CD4-positive, alpha-beta T cell (primary cell): ENCODE data around the gene CDH16. TPM values are rescaled to one million over a fixed set of nuclear protein-coding genes. Genes with fewer than 3 reads are reported as not detected.

Source experiments
- ATAC-seq: fragments of 200-7000 bp; cut with Tn5 transposase; one replicate; pipeline ENCODE4 v1.10.0; 2022; ENCODE audit warnings: mild to moderate bottlenecking; ENCODE audit not compliant: poor library complexity
- CTCF ChIA-PET: fragments of 350-600 bp; sonication (Branson Sonifier 250); formaldehyde crosslinking; loops from one replicate; lab custom pipeline; 2021; ENCODE audit warnings: antibody characterized with exemption, inconsistent platforms; lab: Charles Lee
- POLR2A ChIA-PET: fragments of 350-600 bp; sonication (Branson Sonifier 250); formaldehyde crosslinking; loops from one replicate; lab custom pipeline; 2021; ENCODE audit warnings: antibody characterized with exemption, inconsistent platforms; lab: Charles Lee
- DNase-seq, 14 experiments: peaks; one replicate each; pipeline ENCODE4 v3.0.0-alpha.2; 2013 to 2020; ENCODE audit warnings: mixed read lengths in 2 of 14
- H3K27ac ChIP-seq, 2 donors: one replicate each; pipeline versions ENCODE4 v1.5.1 to v1.7.0; 2013; ENCODE audit warnings: low read length in 2 of 2, low read depth in 1 of 2, mild to moderate bottlenecking in 1 of 2
- H3K27me3 ChIP-seq, 2 experiments: 1 replicate in 1 of 2; 2 replicates in 1 of 2; pipeline versions ENCODE4 v1.6.1 to v1.7.0; 2013; ENCODE audit warnings: low read length in 2 of 2, control low read depth in 1 of 2, mild to moderate bottlenecking in 1 of 2, moderate library complexity in 1 of 2; ENCODE audit not compliant: insufficient read depth in 2 of 2, control insufficient read depth in 1 of 2
- H3K36me3 ChIP-seq: one replicate; pipeline ENCODE4 v1.6.1; 2013; ENCODE audit warnings: low read length, control low read depth; ENCODE audit not compliant: insufficient read depth
- H3K4me1 ChIP-seq: one replicate; pipeline ENCODE4 v1.6.1; 2013; ENCODE audit warnings: low read length, control low read depth; ENCODE audit not compliant: insufficient read depth
- H3K4me3 ChIP-seq: one replicate; pipeline ENCODE4 v1.5.1; 2013; ENCODE audit warnings: mild to moderate bottlenecking, low read length, moderate library complexity
- H3K9me3 ChIP-seq, 2 experiments: 1 replicate in 1 of 2; 2 replicates in 1 of 2; pipeline versions ENCODE4 v1.6.1 to v1.7.0; 2013; ENCODE audit warnings: low read length in 2 of 2, mild to moderate bottlenecking in 2 of 2, control low read depth in 1 of 2, moderate library complexity in 1 of 2; ENCODE audit not compliant: control insufficient read depth in 1 of 2, insufficient read depth in 1 of 2
- H3K27ac Mint-ChIP-seq: one replicate; pipeline ENCODE4 v1.8.0; 2020; ENCODE audit warnings: mixed read lengths
- H3K27me3 Mint-ChIP-seq: one replicate; pipeline ENCODE4 v1.8.0; 2021; ENCODE audit warnings: mixed read lengths
- H3K36me3 Mint-ChIP-seq: one replicate; pipeline ENCODE4 v1.8.0; 2021; ENCODE audit warnings: low read depth, mixed read lengths
- H3K4me1 Mint-ChIP-seq: one replicate; pipeline ENCODE4 v1.8.0; 2021; ENCODE audit warnings: low read depth, mixed read lengths
- H3K4me3 Mint-ChIP-seq: one replicate; pipeline ENCODE4 v1.8.0; 2020; ENCODE audit warnings: mild to moderate bottlenecking, mixed read lengths
- H3K9me3 Mint-ChIP-seq: one replicate; pipeline ENCODE4 v1.8.0; 2020; ENCODE audit warnings: mixed read lengths
- CTCF ChIP-seq: fragments of 200-600 bp; IDR thresholded peaks from one replicate; pipeline ENCODE4 v1.8.0; 2022; ENCODE audit warnings: antibody characterized with exemption, mild to moderate bottlenecking
- intact Hi-C, 2 experiments: fragments of 100-400 bp; cut with DNase I in 1 of 2; cut with micrococcal nuclease in 1 of 2; formaldehyde crosslinking; loops; one replicate each; pipeline versions ENCODE4 v1.15.1 to v1.9.0; 2023 to 2025; cut with DNase I, micrococcal nuclease
- total RNA-seq, 174 experiments: library from RNA in 2 of 174; stranded (reverse) in 2 of 174; gene quantifications; one replicate each; pipeline ENCODE4 v1.2.3 and lab custom pipeline; 2021 to 2026

Gene CDH16
- total RNA-seq, 2 experiments from 2014 or later = not detected

- Histone ChIP-seq H3K9me3 (no peaks in the 10 kb centered on the region), H3K36me3 (peaks cover 22% of the 10 kb centered on the region), H3K27me3 (no peaks in the 10 kb centered on the region), H3K4me3 (no peak overlapping the region), H3K4me1 (peaks cover 4% of the 10 kb centered on the region), H3K27ac (no peak overlapping the region)
- no peak for ATAC-seq
- H3K9me3 Mint-ChIP-seq = no peaks in the 10 kb centered on the region
- no peak overlapping the region for H3K4me3 Mint-ChIP-seq
- intact Hi-C loops = no loop called here
- no peak for DNase-seq
- H3K4me1 Mint-ChIP-seq = peaks cover 35% of the 10 kb centered on the region
- no peak for TF ChIP-seq CTCF
- peaks cover 49% of the 10 kb centered on the region for H3K36me3 Mint-ChIP-seq
- H3K27me3 Mint-ChIP-seq = no peaks in the 10 kb centered on the region
- ChIA-PET POLR2A (interaction anchor here (0.7 kb wide), 1 partner anchor 138 kb away, joined by 3 read pairs; no protein-coding TSS in a partner anchor), CTCF (interaction anchor here (1.0 to 1.3 kb wide), 2 partner anchors 14 to 56 kb away, joined by 3 read pairs; partner anchors contain the start of gene NAE1)
- no peak overlapping the region for H3K27ac Mint-ChIP-seq
Measured at GRCh38 chr16:66886914-66887313, 31.8 kb downstream of the CDH16 start.

GRCh38 chr16:66886321-66886720, 32.4 kb downstream of the CDH16 start:
- DNase-seq (no peak), ATAC-seq (no peak)
- no peak overlapping the region for H3K27ac Mint-ChIP-seq
- no peak overlapping the region for H3K27ac ChIP-seq
- H3K4me3 ChIP-seq = no peak overlapping the region
- H3K4me1 Mint-ChIP-seq = peaks cover 39% of the 10 kb centered on the region
- peaks cover 10% of the 10 kb centered on the region for H3K4me1 ChIP-seq
- peaks cover 22% of the 10 kb centered on the region for H3K36me3 ChIP-seq
- peaks cover 49% of the 10 kb centered on the region for H3K36me3 Mint-ChIP-seq
- H3K9me3 ChIP-seq = no peaks in the 10 kb centered on the region
- no peak overlapping the region for H3K4me3 Mint-ChIP-seq
- H3K27me3 ChIP-seq = no peaks in the 10 kb centered on the region
- H3K27me3 Mint-ChIP-seq = no peaks in the 10 kb centered on the region
- ChIA-PET POLR2A (interaction anchor here (0.7 kb wide), 1 partner anchor 139 kb away, joined by 3 read pairs; no protein-coding TSS in a partner anchor), CTCF (interaction anchor here (1.0 to 1.3 kb wide), 3 partner anchors 13 to 56 kb away, joined by 3 read pairs; partner anchors contain the start of gene NAE1)
- H3K9me3 Mint-ChIP-seq = no peaks in the 10 kb centered on the region
- intact Hi-C loops = no loop called here
- TF ChIP-seq CTCF = no peak

GRCh38 chr16:66885491-66885890, 33.2 kb downstream of the CDH16 start:
- no peak overlapping the region for H3K4me3 ChIP-seq
- H3K36me3 ChIP-seq = peaks cover 22% of the 10 kb centered on the region
- H3K4me1 ChIP-seq = peaks cover 18% of the 10 kb centered on the region
- H3K9me3 ChIP-seq = no peaks in the 10 kb centered on the region
- H3K27me3 ChIP-seq = no peaks in the 10 kb centered on the region
- no peak for TF ChIP-seq CTCF
- Mint-ChIP-seq H3K4me3 (no peak overlapping the region), H3K27ac (no peak overlapping the region), H3K27me3 (no peaks in the 10 kb centered on the region), H3K36me3 (peaks cover 50% of the 10 kb centered on the region), H3K4me1 (peaks cover 40% of the 10 kb centered on the region), H3K9me3 (no peaks in the 10 kb centered on the region)
- no peak overlapping the region for H3K27ac ChIP-seq
- intact Hi-C loops = no loop called here
- POLR2A ChIA-PET = no interaction called here
- ATAC-seq = no peak
- DNase-seq = no peak
- CTCF ChIA-PET = interaction anchor here (1.3 kb wide), 1 partner anchor 27 kb away, joined by 3 read pairs; no protein-coding TSS in a partner anchor
